Stimulated activated CD4-positive, alpha-beta T cell treated with anti-CD3 and anti-CD28 coated beads, Interleukin-4, amount 100 ng/mL, for 1 hour (primary cell): ENCODE measurements around the gene SPG21.

Source experiments
- DNase-seq: peaks from one replicate; pipeline ENCODE4 v3.0.0-alpha.2; 2020

SPG21 gene

GRCh38 chr15:64934023-64934422, 55.7 kb downstream of the SPG21 start:
- no peak for DNase-seq

- DNase-seq, result no peak
Measured at GRCh38 chr15:64931381-64931780, 58.3 kb downstream of the SPG21 start.

DNA sequence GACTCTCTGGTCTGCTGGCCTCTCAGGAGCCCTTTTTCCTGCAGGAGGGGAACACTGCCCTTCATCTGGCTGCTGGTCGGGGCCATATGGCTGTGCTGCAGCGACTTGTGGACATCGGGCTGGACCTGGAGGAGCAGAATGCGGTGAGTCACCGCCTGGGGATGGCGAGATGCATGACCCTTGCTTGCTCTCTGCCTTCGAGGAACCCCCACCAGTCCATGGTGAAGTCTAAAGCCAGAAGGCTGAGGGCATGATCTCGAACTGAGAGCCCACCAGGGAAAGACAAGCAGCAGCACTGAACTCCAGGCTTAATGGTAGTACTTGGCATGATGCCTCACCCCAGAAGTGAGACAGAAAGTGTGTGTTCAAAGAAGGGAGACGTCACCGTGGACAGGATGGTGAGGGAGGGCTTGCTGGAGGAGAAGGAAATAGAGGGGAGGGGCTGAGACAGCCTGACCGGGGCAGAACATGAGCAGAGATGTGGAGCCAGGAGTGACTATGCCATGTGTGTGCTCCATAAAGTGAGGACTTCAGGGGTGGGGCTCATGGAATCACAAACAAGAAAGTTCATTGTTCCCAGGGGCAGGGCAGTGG, 58.8 kb downstream of the SPG21 start:
- no peak for DNase-seq

- no peak for DNase-seq
Measured at GRCh38 chr15:64930019-64930652, 59.6 kb downstream of the SPG21 start.

DNA sequence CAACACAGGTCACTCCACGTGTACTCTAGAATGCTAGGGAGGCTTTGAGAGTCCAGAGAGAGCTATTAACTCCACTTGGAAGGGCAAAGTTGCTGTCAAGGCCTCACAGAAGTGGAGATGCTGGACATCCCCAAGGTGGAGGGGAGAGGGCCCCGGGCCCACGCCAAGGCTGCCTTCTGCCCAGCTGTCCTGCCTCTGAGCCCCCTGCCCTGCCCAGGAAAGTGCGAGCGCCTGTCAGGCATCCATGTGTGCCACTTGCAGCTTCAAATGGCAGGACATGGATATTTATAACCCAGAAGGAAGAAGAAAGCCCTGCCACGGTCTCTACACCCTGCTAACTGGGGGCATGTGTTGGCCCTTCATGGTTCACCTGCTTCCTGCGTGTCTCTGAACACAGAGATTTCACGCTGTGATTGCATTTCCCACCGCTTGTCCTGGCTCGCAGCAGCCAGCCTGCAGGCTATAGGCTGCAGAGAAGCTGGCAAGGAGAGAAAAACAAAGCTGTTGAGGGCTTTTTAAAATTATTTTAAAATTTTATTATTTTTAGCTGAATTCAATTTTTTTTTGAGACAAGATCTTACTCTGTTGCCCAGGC, 61.0 kb downstream of the SPG21 start:
- DNase-seq, result no peak

DNA sequence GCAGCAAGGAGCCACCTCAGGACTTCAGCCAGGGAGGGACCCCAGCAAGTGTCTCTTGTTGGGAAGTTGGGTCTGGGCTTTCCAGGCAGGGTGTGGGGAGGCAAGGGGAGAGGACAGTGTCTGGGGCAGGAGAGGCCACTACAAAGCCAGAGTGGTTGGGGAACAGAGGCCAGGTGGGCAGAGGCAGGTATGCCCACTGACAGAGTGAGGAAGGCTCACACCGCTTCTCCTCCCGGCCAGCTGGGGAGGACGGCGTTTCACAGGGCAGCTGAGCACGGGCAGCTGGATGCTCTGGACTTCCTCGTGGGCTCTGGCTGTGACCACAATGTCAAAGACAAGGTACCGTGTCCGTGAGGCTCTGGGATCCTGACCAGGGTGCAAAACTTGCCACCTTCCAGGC, 63.1 kb downstream of the SPG21 start:
- no peak for DNase-seq

DNA sequence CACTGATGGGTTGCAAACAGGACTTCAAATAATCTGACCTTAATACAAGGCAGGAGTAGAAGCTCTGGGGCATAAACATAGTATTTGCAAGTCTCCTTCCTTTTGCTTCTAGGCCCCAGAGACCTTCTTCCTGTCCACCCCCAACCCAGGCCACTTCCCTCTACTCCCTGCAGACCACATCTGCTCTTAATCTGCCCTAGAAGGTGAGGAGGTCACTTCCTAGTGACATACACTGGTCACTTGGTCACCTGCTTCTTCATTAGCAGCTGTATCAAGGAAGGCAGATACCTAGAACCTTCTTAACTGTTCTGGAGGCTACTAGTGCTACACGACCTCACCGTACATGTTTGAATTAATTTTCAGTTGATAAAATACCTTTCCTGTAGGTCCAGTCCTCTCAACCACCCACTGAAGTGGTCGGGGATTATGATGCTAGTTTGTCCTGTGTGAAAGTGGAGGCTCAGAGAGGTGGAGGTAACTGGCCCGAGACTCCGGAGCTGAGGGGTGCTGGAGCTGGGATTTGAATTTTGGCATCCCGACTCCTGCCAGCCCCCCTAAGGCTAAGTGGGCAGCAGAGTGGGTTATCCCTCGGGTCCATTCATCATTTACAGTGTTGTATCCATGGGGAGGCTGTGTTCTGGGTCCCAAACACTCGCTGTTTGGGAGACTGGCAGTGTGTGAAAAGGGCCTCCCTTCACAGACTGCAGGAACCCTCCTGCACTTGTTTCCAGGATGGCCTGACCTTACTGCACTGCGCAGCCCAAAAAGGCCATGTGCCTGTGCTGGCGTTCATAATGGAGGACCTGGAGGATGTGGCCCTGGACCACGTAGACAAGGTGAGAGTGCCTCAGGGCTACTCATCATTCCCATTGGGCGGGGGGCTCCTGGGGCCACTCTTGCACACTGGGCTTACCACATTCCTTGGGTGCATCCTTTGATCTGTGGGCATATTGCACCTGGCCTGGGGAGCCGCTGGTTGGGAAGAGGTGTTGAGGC, 64.1 kb downstream of the SPG21 start:
- no peak for DNase-seq

DNA sequence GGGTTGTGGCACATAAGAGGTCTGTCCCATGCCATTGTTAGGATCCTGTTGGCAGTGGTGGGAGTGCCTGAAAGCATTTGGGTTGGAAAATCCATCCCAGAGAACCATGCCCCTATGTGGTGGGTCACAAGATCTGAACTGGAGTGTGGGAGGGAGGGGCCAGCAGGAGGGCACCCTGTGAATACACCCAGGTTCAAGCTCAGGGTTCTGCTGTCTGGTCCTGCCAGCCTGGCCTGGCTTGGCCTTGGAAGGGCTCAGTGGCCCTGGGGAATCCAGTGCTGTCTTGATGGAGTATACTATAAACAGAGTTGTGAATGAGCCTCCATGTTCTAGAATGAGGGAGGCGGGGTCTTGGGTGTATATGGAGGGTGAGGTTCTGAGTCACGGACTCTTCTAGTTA, 66.2 kb downstream of the SPG21 start:
- no peak for DNase-seq

- DNase-seq, result no peak
Measured at GRCh38 chr15:64921711-64922110, 68.0 kb downstream of the SPG21 start.

- no peak for DNase-seq
Measured at GRCh38 chr15:64919721-64920120, 70.0 kb downstream of the SPG21 start.

GRCh38 chr15:64917211-64917610, 72.5 kb downstream of the SPG21 start:
- no peak for DNase-seq

DNA sequence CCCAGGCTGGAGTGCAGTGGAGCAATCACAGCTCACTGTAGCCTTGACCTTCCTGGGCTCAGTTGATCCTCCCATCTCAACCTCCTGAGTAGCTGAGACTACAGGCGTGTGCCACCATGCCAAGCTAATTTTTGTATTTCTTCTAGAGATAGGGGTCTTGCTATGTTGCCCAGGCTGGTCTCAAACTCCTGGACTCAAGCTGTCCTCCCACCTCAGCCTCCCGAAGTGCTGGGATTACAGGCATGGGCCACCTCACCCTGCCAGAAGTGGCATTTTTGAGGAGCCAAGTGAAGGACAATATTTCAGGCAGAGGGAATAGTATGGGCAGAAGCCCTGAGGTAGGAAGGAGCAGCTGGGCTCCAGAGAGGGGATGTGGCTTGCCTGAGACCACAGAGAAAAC, 73.3 kb downstream of the SPG21 start:
- no peak for DNase-seq

DNA sequence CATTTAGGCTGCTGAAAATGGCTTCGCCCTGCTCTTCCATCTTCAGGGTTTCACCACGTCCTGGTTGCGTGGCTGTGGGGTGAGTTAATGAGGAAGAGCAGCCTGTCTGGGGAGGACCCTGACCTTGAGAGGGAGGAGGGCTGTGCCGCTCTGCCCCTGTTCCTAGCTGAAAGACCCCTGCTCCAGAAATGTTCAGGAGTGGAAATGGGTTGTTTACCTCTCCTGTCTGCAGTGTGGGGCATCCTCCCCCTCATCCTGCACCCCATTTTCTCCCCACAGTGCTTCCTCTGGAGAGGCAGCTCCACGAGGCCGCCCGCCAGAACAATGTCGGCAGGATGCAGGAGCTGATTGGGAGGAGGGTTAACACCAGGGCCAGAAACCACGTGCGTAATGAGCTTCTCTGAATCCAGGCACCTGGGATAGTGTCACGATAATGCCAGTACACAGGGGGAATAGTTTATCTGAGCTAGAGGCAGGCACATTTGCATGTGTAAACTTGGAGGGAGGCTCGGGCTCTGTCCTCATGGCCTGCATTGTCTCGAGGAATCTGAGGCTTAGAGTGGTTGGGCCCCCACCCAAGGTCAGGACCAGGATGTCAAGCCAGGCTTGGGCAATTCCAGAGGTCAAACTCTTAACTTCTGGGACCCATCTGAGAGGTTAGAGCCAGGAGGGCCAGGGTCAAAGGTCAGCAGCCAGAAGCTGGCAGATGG, 74.0 kb downstream of the SPG21 start:
- DNase-seq, result no peak
